GM19035 (cell line): ENCODE results near the gene PRCP.
"Not testable (repeated sequence)": the region's sequence is repeated elsewhere in the genome, so short reads cannot be mapped to it uniquely, and the experiment has no call there.

Source experiments
- ATAC-seq: cut with Tn5 transposase; IDR thresholded peaks from one replicate; pipeline ENCODE4 v1.9.1; 2021; ENCODE audit not compliant: unreplicated experiment

PRCP gene

DNA sequence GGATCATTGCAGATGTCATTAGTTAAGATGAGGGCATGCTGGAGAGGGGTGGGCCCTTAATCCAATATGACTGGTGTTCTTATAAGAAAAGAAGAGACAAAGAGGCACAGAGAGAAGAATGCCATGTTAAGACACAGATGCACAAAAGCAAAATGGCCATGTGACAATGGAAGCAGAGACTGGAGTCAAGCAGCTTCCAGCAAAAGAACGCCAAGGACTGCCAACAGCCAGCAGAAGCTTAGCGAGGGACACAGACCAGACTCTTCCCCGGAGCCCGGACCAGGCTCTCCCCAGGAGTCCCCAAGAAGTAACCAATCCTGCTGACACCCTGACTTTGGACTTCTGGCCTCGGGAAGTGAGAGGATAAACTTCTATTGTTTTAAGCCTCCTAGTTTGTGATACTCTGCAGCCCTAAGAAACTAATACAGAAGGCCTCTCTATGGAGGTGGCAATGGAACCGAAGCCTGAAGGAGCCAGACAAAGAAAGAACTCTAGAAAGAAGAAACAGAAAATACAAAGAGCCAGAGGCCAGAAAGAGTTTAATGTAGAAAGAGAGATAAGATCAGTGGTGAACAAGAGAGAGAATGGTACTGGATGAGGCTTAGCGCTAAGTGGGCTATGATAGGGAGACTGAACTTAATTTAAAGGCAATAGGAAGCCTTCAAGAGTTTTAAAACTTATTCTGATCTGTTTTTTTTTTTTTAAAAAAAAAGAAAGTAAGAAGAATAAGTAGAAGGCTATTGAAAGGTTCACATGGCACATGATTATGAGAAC, 27.7 kb downstream of the PRCP start:
- no peak for ATAC-seq

GRCh38 chr11:82871646-82872045, 28.6 kb downstream of the PRCP start:
- no peak for ATAC-seq

DNA sequence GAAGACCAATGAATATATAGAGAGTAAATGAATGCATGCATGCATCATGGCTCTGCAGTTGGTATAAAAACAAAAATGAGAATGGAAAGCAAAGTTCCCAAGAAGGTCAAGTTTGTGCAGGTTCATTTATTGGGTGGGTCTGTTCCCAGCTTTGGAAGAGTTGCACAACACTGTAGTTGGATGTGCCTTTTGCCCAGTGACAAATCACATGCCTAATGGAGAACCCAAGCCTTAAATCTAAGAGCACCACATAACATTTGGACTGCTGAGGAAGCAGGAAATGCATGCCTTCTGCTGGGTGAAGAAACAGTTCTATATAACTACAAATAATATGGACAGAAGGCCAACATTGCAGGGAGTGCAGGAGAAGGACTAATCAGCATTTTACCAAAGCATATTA, 30.6 kb downstream of the PRCP start:
- no peak for ATAC-seq

GRCh38 chr11:82867495-82868082, 32.6 kb downstream of the PRCP start:
- ATAC-seq, result no peak

DNA sequence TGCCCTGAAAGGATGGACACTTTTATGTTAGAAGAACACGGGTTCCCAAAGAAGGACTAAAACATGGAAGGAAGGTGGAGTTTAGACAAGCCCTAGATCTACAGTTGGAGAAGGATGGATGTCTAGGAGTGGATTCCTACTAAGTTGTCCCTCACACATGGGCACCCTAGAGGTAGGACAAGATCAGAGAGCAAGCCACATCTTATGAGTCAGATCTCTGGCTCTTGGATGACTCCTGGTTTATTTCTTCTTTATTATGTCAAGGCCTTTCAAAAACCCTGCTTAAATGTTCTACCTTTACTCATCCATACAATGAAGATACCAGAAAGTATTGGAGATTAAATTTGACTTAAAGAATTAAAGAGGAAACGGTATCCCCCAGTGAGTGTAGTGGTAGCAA, 34.4 kb downstream of the PRCP start:
- no peak for ATAC-seq

GRCh38 chr11:82864268-82864667, 36.0 kb downstream of the PRCP start:
- peak; percentile 68 for ATAC-seq

DNA sequence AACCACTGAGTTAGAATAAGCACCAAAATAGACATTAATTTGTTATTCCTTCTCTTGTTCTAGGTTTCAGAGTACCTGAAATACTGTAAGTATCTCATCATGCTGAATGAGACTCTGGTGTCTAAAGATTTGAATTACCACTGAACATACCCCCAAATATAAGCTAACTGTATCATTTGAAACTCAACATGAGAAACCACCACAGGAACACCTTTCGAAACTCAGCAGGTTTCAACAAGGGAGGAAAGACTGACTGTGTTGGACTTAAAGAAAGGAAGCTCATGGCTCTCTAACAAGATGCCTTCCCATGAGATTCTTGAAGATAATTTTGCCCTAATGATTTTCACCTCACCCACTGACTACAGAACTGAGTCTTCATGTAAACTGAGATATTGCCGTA, 37.0 kb downstream of the PRCP start:
- ATAC-seq, result no peak

GRCh38 chr11:82862379-82862778, 37.9 kb downstream of the PRCP start:
- no peak for ATAC-seq

GRCh38 chr11:82859750-82860149, 40.5 kb downstream of the PRCP start:
- no peak for ATAC-seq

- ATAC-seq, result no peak
Observed at GRCh38 chr11:82858556-82859091, 41.6 kb downstream of the PRCP start.

- ATAC-seq, result no peak
Observed at GRCh38 chr11:82858133-82858532, 42.1 kb downstream of the PRCP start.

DNA sequence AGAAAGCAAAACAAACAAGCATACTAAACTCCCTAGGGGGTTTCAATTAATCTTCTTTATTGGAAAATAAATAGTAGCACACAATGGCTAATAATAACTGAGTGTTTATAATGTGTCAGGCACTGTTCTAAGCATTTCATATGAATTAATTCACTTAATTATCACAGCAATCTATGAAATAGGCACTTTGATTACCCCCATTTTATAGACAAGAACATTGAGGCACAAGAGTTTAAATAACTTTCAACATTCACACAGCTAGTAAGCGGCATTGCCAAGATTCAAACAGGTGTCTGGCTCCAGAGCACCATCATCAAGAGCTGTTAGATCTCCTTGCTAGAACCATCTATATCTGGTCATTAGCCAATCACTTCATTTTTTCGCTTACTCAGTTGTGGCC, 43.1 kb downstream of the PRCP start:
- no peak for ATAC-seq

DNA sequence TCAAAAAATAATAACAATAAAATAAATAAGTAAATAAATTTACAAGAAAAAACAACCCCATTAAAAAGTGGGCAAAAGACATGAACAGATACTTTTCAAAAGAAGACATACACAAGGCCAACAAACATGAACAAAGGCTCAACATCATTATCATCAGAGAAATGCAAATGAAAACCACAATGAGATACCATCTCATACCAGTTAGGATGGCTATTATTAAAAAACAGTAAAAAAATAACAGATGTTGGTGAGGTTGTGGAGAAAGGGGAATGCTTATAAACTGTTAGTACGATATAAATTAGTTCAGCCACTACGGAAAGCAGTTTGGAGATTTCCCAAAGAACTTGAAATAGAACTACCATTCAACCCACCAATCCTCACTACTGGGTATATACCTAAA, 44.6 kb downstream of the PRCP start:
- ATAC-seq, result no peak

DNA sequence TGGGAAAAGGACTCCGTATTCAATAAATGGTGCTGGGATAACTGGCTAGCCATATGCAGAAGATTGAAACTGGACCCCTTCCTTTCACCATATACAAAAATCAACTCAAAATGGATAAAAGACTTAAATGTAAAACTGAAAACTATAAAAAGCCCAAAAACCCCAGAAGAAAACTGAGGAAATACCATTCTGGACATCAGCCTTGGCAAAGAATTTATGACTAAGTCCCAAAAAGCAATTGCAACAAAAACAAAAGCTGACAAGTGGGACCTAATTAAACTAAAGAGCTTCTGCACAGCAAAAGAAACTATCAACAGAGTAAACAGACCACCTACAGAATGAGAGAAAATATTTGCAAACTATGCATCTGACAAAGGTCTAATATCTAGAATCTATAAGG, 45.3 kb downstream of the PRCP start:
- not testable (repeated sequence) for ATAC-seq

GRCh38 chr11:82854242-82854641, 46.0 kb downstream of the PRCP start:
- ATAC-seq, result no peak

DNA sequence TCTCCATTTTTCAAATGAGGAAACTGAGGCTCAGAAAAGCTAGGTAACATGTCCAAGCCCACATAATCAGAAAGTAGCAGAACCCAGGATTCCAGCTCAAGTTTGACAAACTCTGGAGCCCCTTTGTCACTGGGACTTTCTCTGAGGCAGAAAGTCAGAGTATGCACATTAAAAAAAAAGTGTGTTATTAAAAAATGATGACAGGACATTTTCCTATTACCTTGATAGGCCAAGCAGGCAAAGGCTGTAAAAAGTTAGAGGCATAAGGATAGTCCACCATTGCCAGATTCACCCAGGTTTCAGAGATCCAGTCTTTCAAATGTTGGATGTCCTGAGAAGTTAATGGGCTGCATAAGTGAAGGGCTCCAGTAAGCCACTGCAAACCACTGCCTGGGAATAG, 51.4 kb downstream of the PRCP start:
- ATAC-seq, result no peak

DNA sequence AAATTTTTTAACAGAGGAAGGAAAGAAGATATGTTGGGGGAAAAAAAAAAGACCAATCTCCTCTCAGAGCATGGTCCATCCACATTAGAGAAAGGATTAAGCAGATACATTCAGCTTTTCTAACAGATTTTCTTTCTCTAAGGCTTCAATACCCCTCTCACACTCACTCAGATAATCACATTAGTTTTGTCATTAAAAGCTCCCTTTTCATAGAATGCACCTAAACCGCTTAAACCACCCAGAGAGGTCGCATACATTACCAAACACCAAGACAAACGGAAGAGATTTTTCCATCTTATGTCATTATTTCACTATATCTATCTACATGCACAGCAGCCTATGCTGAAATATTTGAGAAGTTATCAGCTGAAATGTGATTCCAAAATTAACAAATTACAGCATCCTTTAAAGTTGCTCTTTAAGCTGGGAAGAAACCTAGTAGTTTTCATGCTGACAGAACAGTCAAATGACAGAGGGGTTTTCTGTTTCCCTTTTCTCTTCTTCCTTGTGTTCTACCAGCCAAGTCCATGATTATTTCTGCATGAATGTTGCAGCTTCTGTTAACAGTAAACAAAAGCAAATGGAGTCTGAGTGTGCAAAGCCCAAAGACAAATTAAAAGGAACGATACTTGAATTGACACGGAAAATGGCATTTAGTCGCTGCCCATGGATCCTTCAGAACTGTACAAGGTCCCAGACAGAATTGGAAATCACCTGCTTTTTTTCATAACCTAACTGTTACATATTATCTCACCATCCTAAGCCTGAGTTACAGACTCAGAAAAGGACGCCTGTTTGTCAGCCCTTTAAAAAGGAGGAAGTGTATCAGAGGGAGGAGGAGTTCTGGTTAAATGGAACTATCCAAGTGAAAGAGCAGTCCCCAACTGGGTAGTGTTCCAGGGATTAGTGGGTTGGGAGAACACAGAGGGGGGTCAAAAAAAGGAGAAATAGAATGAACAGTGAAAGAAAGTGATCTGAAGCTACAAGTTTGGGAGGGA, 54.6 kb downstream of the PRCP start:
- ATAC-seq, result no peak

GRCh38 chr11:82843057-82843795, 57.0 kb downstream of the PRCP start:
- ATAC-seq, result no peak

- no peak for ATAC-seq
Observed at GRCh38 chr11:82842019-82842418, 58.2 kb downstream of the PRCP start.

GRCh38 chr11:82837650-82838049, 62.6 kb downstream of the PRCP start:
- ATAC-seq, result no peak

DNA sequence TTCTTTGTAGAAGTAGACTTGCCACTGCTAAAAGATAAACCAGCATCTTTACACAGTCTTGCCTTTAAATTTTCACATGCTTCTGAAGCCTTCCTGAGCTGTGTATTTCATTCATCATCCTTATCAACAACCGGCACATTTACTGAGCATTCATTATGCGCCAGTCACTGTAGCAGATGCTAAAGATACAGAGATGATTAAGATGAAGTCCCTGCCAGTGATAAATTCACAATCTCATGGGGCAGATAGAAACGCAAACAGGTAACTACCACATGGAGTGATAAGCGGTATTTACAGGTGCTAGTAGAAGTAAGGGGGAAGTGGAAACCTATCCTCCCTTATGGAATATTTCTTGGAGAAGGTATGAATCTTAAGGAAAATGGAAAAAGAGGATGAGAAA, 67.2 kb downstream of the PRCP start:
- no peak for ATAC-seq
